SKM-1 treated with dmso at 0.1 percent for 144 hours (cell line): Measurements from ENCODE around the gene MOB1A.

Experiments used
- DNase-seq: peaks from one replicate; lab custom pipeline; 2025; ENCODE audit not compliant: unreplicated experiment; lab: John Stamatoyannopoulos, UW

The MOB1A gene

GRCh38 chr2:74107071-74107470, 71.6 kb downstream of the MOB1A start:
- DNase-seq = no peak

DNA sequence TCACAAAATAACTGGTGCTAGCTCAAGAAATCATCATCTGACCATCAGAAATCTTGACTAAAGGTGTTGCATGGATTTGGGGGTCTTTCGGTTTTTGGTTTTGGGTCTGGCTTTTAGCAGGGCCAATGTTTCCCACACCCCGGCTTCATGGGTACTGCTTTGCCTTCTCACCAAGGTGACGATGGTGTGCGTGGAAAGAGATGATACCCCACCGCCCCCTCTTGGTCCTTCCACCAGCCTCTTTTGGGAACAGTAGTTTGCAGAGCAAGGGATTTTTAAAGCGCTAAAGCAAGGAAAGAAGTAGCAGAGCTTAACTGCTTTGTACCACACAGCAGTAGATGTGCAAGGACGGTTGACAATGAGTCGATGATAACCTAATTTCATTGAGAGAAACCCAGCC, 73.3 kb downstream of the MOB1A start:
- DNase-seq = no peak

DNA sequence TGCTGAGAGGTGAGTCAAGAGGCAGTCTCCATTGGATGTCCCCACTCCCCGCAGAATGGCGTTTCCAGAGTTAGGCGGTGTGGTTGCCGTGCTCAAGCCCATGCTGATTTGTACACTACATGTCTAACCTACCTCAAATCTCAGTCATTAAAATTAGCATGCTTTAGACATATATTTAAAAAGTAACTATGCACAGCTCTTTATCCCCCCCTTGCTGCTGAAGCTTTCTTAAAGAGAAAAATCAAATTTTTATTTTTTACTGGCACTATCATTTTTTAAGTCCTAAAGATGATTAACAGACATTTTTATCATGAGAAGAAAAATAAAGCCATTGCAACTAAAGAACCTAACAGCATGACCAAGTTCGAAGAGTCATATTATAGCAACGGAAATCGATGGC, 73.8 kb downstream of the MOB1A start:
- no peak for DNase-seq

- no peak for DNase-seq
Measured at GRCh38 chr2:74103763-74104162, 74.9 kb downstream of the MOB1A start.
